HL-60 (cell line): ENCODE measurements around the gene FAM240A.

Source experiments
- GABPA ChIP-seq: IDR thresholded peaks from 2 replicates; pipeline ENCODE4 v1.6.1; 2012; ENCODE audit warnings: low read depth
- POLR2AphosphoS5 ChIP-seq: IDR thresholded peaks from 2 replicates; pipeline ENCODE4 v1.6.1; 2012; ENCODE audit warnings: low read depth
- SPI1 ChIP-seq: IDR thresholded peaks from 2 replicates; pipeline ENCODE4 v1.6.1; 2012; ENCODE audit warnings: low read depth, mild to moderate bottlenecking, borderline replicate concordance
- TF ChIP-seq, protein P1 (sequence below): IDR thresholded peaks from one replicate; pipeline ENCODE4 v1.5.1; 2011; ENCODE audit warnings: low read length, control low read depth, inconsistent platforms; ENCODE audit not compliant: insufficient read depth
- TF ChIP-seq, protein P2 (sequence below): IDR thresholded peaks from 2 replicates; pipeline ENCODE4 v1.6.1; 2012; ENCODE audit warnings: low read depth; ENCODE audit not compliant: insufficient replicate concordance

DNA sequence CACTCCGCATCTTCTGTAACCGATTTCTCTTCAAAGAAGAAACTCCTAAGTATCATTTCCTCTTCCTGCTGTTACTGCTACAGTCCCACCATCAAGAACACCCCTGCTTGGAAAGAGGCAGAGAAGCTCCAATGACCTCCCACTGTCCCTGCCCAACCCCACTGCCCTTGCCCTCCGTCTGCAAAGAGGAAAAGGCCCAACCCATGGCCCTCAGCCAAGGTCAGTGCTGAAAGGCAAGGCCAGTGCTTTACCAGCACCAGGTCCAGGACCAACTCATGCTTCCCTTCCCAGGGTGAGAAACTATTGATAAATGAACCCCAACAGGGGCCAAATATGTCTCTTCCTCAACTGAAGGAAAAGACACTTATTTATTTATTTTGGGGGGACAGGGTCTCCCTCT is 22.5 kb downstream of the FAM240A start:
- TF ChIP-seq, protein P1, sequence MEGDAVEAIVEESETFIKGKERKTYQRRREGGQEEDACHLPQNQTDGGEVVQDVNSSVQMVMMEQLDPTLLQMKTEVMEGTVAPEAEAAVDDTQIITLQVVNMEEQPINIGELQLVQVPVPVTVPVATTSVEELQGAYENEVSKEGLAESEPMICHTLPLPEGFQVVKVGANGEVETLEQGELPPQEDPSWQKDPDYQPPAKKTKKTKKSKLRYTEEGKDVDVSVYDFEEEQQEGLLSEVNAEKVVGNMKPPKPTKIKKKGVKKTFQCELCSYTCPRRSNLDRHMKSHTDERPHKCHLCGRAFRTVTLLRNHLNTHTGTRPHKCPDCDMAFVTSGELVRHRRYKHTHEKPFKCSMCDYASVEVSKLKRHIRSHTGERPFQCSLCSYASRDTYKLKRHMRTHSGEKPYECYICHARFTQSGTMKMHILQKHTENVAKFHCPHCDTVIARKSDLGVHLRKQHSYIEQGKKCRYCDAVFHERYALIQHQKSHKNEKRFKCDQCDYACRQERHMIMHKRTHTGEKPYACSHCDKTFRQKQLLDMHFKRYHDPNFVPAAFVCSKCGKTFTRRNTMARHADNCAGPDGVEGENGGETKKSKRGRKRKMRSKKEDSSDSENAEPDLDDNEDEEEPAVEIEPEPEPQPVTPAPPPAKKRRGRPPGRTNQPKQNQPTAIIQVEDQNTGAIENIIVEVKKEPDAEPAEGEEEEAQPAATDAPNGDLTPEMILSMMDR = no peak
- TF ChIP-seq, protein P2, sequence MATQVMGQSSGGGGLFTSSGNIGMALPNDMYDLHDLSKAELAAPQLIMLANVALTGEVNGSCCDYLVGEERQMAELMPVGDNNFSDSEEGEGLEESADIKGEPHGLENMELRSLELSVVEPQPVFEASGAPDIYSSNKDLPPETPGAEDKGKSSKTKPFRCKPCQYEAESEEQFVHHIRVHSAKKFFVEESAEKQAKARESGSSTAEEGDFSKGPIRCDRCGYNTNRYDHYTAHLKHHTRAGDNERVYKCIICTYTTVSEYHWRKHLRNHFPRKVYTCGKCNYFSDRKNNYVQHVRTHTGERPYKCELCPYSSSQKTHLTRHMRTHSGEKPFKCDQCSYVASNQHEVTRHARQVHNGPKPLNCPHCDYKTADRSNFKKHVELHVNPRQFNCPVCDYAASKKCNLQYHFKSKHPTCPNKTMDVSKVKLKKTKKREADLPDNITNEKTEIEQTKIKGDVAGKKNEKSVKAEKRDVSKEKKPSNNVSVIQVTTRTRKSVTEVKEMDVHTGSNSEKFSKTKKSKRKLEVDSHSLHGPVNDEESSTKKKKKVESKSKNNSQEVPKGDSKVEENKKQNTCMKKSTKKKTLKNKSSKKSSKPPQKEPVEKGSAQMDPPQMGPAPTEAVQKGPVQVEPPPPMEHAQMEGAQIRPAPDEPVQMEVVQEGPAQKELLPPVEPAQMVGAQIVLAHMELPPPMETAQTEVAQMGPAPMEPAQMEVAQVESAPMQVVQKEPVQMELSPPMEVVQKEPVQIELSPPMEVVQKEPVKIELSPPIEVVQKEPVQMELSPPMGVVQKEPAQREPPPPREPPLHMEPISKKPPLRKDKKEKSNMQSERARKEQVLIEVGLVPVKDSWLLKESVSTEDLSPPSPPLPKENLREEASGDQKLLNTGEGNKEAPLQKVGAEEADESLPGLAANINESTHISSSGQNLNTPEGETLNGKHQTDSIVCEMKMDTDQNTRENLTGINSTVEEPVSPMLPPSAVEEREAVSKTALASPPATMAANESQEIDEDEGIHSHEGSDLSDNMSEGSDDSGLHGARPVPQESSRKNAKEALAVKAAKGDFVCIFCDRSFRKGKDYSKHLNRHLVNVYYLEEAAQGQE = no peak
- TF ChIP-seq POLR2AphosphoS5 = no peak
- no peak for TF ChIP-seq GABPA
- no peak for TF ChIP-seq SPI1
